LNCAP (cell line): ENCODE results near the gene A1BG.

Experiments used
- TF ChIP-seq, protein P1 (sequence below): fragments of 450-650 bp; IDR thresholded peaks from 2 replicates; pipeline ENCODE4 v1.5.1; 2017; ENCODE audit warnings: mild to moderate bottlenecking

The A1BG gene, protein sequence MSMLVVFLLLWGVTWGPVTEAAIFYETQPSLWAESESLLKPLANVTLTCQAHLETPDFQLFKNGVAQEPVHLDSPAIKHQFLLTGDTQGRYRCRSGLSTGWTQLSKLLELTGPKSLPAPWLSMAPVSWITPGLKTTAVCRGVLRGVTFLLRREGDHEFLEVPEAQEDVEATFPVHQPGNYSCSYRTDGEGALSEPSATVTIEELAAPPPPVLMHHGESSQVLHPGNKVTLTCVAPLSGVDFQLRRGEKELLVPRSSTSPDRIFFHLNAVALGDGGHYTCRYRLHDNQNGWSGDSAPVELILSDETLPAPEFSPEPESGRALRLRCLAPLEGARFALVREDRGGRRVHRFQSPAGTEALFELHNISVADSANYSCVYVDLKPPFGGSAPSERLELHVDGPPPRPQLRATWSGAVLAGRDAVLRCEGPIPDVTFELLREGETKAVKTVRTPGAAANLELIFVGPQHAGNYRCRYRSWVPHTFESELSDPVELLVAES

DNA sequence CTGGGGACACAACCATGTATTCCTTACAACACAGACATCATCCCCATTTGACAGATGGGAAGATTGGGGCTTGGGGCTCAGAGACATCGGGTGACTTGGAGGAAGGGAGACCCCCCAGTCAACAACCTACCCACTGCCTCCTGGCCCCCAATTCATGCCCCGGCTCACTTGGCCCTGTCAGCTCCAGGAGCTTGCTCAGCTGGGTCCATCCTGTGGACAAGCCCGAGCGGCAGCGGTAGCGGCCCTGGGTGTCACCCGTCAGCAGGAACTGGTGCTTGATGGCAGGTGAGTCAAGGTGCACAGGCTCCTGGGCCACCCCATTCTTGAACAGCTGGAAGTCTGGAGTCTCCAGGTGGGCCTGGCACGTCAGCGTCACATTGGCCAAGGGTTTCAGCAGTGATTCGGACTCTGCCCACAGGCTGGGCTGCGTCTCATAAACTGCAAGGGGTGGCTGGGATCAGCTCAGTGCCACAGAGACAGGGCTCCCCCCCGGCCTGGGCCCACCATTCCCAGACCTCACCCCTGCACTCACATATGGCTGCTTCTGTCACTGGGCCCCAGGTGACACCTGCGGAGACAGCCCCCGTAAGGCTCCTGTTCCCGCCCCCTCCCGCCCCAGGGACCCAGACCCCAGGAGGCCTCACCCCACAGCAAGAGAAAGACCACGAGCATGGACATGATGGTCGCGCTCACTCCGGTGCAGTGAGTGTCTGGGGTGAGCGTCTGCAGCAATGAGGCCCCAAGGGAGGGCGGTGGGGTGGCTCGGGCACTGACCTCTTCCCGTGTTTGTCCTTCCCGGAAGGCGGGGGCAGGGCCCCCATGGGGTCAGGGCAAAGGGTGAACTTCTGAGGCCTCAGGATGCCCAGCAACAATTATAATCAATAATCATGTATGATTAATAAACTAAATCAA lies at the start of gene A1BG:
Gene A1BG, minus strand, starts transcription at position 733 of the 912 bp plus-strand sequence. Its CDS starts 55 bp downstream, at position 678.
- TF ChIP-seq, protein P1, sequence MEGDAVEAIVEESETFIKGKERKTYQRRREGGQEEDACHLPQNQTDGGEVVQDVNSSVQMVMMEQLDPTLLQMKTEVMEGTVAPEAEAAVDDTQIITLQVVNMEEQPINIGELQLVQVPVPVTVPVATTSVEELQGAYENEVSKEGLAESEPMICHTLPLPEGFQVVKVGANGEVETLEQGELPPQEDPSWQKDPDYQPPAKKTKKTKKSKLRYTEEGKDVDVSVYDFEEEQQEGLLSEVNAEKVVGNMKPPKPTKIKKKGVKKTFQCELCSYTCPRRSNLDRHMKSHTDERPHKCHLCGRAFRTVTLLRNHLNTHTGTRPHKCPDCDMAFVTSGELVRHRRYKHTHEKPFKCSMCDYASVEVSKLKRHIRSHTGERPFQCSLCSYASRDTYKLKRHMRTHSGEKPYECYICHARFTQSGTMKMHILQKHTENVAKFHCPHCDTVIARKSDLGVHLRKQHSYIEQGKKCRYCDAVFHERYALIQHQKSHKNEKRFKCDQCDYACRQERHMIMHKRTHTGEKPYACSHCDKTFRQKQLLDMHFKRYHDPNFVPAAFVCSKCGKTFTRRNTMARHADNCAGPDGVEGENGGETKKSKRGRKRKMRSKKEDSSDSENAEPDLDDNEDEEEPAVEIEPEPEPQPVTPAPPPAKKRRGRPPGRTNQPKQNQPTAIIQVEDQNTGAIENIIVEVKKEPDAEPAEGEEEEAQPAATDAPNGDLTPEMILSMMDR: no peak

DNA sequence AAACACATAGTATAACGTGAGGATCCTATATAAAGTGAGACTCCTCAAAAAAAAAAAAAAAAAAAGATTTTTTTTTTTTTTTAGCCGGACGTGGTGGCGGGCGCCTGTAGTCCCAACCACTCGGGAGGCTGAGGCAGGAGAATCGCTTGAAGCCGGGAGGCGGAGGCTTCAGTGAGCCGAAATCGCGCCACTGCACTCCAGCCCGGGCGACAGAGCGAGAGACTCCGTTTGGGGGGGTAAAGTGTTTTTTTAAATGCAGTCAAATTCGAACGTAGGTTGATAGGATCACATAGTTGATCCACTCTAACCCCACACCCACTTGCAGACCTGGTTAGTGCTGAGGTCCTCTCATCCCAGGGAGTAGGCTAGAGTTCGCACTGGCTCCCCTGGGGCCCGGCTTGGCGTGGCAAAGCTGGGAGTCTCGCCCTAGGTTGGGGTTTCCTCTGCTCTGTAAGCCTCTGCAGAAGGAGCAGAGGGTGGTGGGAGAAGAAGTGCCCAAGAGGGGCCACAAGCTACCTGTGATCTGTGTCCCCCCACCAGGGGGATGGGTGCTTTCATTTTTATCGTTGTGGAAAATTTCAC lies 48.6 kb upstream of the A1BG start:
- TF ChIP-seq, protein P1: no peak

DNA sequence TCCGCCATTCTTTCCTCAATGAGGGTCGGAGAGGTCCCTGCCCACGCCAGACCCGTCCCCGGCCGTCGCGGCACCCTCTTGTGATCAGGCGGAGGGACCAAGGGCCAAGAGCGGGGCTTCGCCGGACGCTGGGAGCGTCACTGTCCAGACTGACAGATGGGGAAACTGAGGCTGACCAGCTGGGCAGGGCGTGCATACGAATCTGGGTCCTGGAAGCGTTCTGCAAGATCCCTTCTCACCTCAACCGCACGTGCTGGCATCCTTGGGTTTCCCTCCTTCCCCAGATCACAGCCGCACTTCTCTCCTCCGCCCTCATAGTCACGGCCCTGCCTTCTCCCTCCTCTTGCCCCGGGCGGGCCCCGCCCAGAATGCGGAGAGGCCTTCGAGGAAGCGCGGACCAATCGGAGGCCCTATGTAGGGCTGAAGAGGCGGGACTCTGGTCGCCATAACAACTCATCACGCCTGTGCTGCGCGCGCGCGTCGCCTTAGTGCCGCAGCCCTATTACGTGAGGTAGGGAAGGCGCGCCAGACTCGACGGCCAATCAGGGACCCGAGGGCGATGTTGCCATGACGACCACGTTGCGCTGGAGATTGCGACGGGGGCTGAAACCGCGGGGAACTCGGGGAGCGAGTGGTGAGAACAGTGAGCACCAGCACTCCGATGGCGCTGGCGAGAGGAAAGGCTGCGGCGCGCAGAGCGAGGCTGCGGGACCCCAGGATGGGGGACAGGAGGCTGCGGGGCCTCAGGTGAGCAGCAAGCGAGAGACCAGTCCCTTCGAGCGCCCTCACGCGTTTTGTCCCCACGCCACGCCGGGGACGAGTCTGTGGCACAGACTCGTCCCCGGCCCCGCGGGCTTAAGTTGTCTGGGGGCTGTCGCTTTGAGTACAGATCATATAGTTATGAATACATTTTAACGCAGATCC lies 47.9 kb upstream of the A1BG start:
- TF ChIP-seq, protein P1: no peak; the same call in 1 of the 2 replicates

DNA sequence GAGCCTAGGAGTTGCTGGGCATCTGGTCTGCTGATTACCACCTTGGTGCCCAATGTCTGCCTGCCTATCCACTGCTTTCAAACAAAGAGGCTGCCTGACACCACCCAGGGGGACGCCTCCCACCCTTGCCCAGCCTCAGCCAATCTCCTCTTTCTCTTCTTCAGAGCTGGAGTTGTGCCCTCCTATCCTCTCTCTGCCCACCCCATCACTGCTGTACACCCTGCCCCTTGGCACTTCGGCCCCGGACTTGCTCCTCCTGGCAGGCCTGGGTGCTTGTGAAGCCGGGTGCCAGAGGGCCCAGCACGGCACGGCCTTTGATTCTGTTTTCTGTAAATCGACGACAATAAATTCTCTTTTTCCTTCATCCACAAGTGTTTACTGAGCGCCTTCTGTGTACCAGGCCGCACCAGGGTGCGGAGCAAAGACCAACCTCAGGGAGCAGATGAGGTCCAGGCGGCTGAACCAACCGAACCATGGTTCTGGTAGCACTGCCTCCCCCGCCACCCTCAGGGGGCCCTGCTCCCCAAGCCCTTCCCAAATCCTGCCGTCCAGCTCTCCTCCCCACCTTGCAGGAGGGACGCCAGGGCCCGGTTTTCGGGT lies 47.1 kb upstream of the A1BG start:
- TF ChIP-seq, protein P1: no peak

DNA sequence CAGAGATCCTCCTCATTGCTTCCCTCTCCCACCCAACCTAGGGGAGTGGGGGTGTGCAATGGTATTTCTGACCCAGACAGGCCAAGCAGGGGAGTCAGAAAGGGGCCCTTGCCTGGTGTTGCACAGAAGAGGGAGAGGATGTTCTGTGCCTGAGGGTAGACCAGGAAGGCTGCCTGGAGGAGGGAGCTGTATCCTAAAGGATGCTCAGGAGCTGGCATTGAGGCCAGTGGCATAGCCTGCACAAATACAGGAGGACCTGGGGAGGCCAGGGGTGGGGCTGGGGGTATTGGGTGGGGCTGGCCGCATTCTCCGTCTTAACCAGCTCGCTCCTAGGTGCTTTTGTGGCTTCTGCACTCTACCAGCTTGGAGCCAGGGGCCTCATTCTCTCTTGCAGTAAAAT lies 46.6 kb upstream of the A1BG start:
- TF ChIP-seq, protein P1: no peak

DNA sequence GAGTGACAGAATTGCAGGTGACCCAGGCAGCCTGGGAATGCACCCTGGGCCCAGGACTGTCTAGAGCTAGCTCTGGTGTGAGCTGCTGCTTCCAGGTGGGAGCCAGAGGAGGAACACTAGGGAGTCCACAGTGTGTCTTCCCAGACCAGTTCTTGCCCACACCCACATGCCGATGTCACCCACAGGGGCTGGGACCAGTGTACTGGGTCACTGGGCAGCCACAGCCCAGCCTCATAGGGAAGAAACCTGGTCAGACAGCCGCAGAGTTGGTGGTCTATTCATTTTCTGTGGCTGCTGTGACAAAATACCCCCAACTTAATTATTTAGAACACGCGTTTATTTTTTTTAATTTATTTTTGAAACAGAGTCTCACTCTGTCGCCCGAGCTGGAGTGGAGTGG lies 45.3 kb upstream of the A1BG start:
- TF ChIP-seq, protein P1: no peak
